Measurements from ENCODE around the gene OGN.

OGN gene

GRCh38 chr9:92432972-92433548 lies 28.7 kb upstream of the OGN start:
- DNase-seq = no peak
- no peaks in the 10 kb centered on the region for H3K9me3 ChIP-seq (replicated peaks; ENCODE audit: insufficient read depth, low read length)
- H3K27ac ChIP-seq (ENCODE audit: low read length) = no peak overlapping the region
- H3K9ac ChIP-seq (ENCODE audit: low read length) = no peak overlapping the region
- no peak overlapping the region for H2AFZ ChIP-seq (ENCODE audit: low read length)
- no peaks in the 10 kb centered on the region for H4K20me1 ChIP-seq (ENCODE audit: insufficient read depth, low read length)
- TF ChIP-seq CTCF (IDR thresholded peaks at IDR 0.05; ENCODE audit: low read length) = no peak
- no peak for TF ChIP-seq EZH2 (optimal IDR thresholded peaks at IDR 0.05; ENCODE audit: low read depth, low read length)
- no peak for TF ChIP-seq EZH2phosphoT487 (IDR thresholded peaks at IDR 0.05; ENCODE audit: low read length)
- H3K4me3 ChIP-seq (ENCODE audit: low read length) = no peak overlapping the region
- H3K4me2 ChIP-seq (ENCODE audit: low read depth, low read length) = no peak overlapping the region
- H3K27me3 ChIP-seq (replicated peaks; ENCODE audit: insufficient read depth, low read length) = no peaks in the 10 kb centered on the region
- H3K4me1 ChIP-seq (ENCODE audit: low read length) = no peaks in the 10 kb centered on the region
- H3K79me2 ChIP-seq (ENCODE audit: low read length) = no peaks in the 10 kb centered on the region
- no peaks in the 10 kb centered on the region for H3K36me3 ChIP-seq (replicated peaks; ENCODE audit: insufficient read depth, low read length)
- no peaks in the 10 kb centered on the region for H3K9me2 ChIP-seq (replicated peaks; ENCODE audit: insufficient read depth, low read length)
- H3F3A ChIP-seq (ENCODE audit: insufficient read depth, low read length) = no peaks in the 10 kb centered on the region

- H3K79me2 ChIP-seq (ENCODE audit: low read length) = no peaks in the 10 kb centered on the region
- no peak overlapping the region for H3K27ac ChIP-seq (ENCODE audit: low read length)
- H3K36me3 ChIP-seq (replicated peaks; ENCODE audit: insufficient read depth, low read length) = no peaks in the 10 kb centered on the region
- H3K9me2 ChIP-seq (replicated peaks; ENCODE audit: insufficient read depth, low read length) = no peaks in the 10 kb centered on the region
- no peak for DNase-seq
- no peaks in the 10 kb centered on the region for H4K20me1 ChIP-seq (ENCODE audit: insufficient read depth, low read length)
- no peaks in the 10 kb centered on the region for H3K27me3 ChIP-seq (replicated peaks; ENCODE audit: insufficient read depth, low read length)
- H3K9ac ChIP-seq (ENCODE audit: low read length) = no peak overlapping the region
- TF ChIP-seq CTCF (IDR thresholded peaks at IDR 0.05; ENCODE audit: low read length) = no peak
- TF ChIP-seq EZH2 (optimal IDR thresholded peaks at IDR 0.05; ENCODE audit: low read depth, low read length) = no peak
- no peak for TF ChIP-seq EZH2phosphoT487 (IDR thresholded peaks at IDR 0.05; ENCODE audit: low read length)
- no peak overlapping the region for H3K4me2 ChIP-seq (ENCODE audit: low read depth, low read length)
- no peak overlapping the region for H2AFZ ChIP-seq (ENCODE audit: low read length)
- H3K4me3 ChIP-seq (ENCODE audit: low read length) = no peak overlapping the region
- no peaks in the 10 kb centered on the region for H3K9me3 ChIP-seq (replicated peaks; ENCODE audit: insufficient read depth, low read length)
- no peaks in the 10 kb centered on the region for H3K4me1 ChIP-seq (ENCODE audit: low read length)
- no peaks in the 10 kb centered on the region for H3F3A ChIP-seq (ENCODE audit: insufficient read depth, low read length)
Observed at GRCh38 chr9:92432350-92432749, 28.0 kb upstream of the OGN start.

GRCh38 chr9:92429836-92430235 lies 25.5 kb upstream of the OGN start:
- no peaks in the 10 kb centered on the region for H3K9me2 ChIP-seq (replicated peaks; ENCODE audit: insufficient read depth, low read length)
- H3K36me3 ChIP-seq (replicated peaks; ENCODE audit: insufficient read depth, low read length) = no peaks in the 10 kb centered on the region
- H3K4me3 ChIP-seq (ENCODE audit: low read length) = no peak overlapping the region
- no peak overlapping the region for H3K9ac ChIP-seq (ENCODE audit: low read length)
- H3K4me2 ChIP-seq (ENCODE audit: low read depth, low read length) = no peak overlapping the region
- H4K20me1 ChIP-seq (ENCODE audit: insufficient read depth, low read length) = no peaks in the 10 kb centered on the region
- DNase-seq = no peak
- no peaks in the 10 kb centered on the region for H3K9me3 ChIP-seq (replicated peaks; ENCODE audit: insufficient read depth, low read length)
- H3K4me1 ChIP-seq (ENCODE audit: low read length) = no peaks in the 10 kb centered on the region
- TF ChIP-seq EZH2phosphoT487 (IDR thresholded peaks at IDR 0.05; ENCODE audit: low read length) (no peak), EZH2 (optimal IDR thresholded peaks at IDR 0.05; ENCODE audit: low read depth, low read length) (no peak), CTCF (IDR thresholded peaks at IDR 0.05; ENCODE audit: low read length) (no peak)
- H3K27ac ChIP-seq (ENCODE audit: low read length) = no peak overlapping the region
- H3K27me3 ChIP-seq (replicated peaks; ENCODE audit: insufficient read depth, low read length) = no peaks in the 10 kb centered on the region
- H2AFZ ChIP-seq (ENCODE audit: low read length) = no peak overlapping the region
- no peaks in the 10 kb centered on the region for H3F3A ChIP-seq (ENCODE audit: insufficient read depth, low read length)
- H3K79me2 ChIP-seq (ENCODE audit: low read length) = no peaks in the 10 kb centered on the region

Measured in MM.1S (cell line).